Ovary (tissue), 9 donors: ENCODE measurements around the gene RCAN3. TPM values are rescaled to one million over a fixed set of nuclear protein-coding genes. Genes with fewer than 3 reads are reported as not detected.

ENCODE experiments used
- DNase-seq, 5 donors: peaks; one replicate each; pipeline ENCODE4 v3.0.0-alpha.2; 2019 to 2020
- H3K27ac ChIP-seq, 2 donors: fragments of 200-600 bp; one replicate each; pipeline versions ENCODE4 v1.5.1 to v1.8.0; 2019 to 2022
- H3K27me3 ChIP-seq: fragments of 200-600 bp; one replicate; pipeline ENCODE4 v1.8.0; 2022
- H3K36me3 ChIP-seq: fragments of 200-600 bp; sonication (generic); one replicate; pipeline ENCODE4 v1.5.1; 2019
- H3K4me1 ChIP-seq: one replicate; pipeline ENCODE4 v1.8.1; 2013; ENCODE audit warnings: mild to moderate bottlenecking, moderate library complexity; ENCODE audit not compliant: insufficient read depth
- H3K4me3 ChIP-seq: fragments of 200-600 bp; sonication (generic); one replicate; pipeline ENCODE4 v1.5.1; 2017
- H3K9me3 ChIP-seq, 2 donors: fragments of 200-600 bp in 1 of 2; sonication (generic) in 1 of 2; one replicate each; pipeline versions ENCODE4 v1.5.1 to v1.8.1; 2013 to 2019; ENCODE audit warnings: mild to moderate bottlenecking in 1 of 2, moderate library complexity in 1 of 2
- EP300 ChIP-seq: sonication (generic); formaldehyde crosslinking; IDR thresholded peaks from one replicate; pipeline ENCODE4 v1.6.1; 2017; ENCODE audit warnings: antibody characterized with exemption
- POLR2A ChIP-seq: fragments of 450-650 bp; IDR thresholded peaks from one replicate; pipeline ENCODE4 v1.6.1; 2017; ENCODE audit warnings: antibody characterized with exemption, mild to moderate bottlenecking, moderate library complexity
- WGBS, 3 donors: extraction: QIAGEN DNeasy Blood & Tissue Kit in 1 of 3; methylation state at CpG; one replicate each; pipeline versions ENCODE4 v1.1.5 to v1.1.7; 2013 to 2017; 5-methylcytosine and 5-hydroxymethylcytosine counted together
- intact Hi-C, 4 donors: fragments of 100-400 bp; cut with DNase I; formaldehyde crosslinking; loops; one replicate each; pipeline versions ENCODE4 v1.11.0 to v1.15.1; 2022 to 2023
- polyA plus RNA-seq, 2 donors: library from polyadenylated mRNA; stranded (reverse); fragments of 200-250 nt in 1 of 2; fragments of 350-450 nt in 1 of 2; fragmentation: Illumina TruSeq in 1 of 2; extraction: RNeasy Lipid Tissue Mini Kit (QIAGEN cat#74804) in 1 of 2; gene quantifications; one replicate each; pipeline ENCODE4 v1.2.3, GENCODE V29; 2013 to 2014
- total RNA-seq, 7 donors: library from RNA; depleted of rRNA in 2 of 7; stranded (reverse); fragments of >200 nt in 2 of 7; fragmentation: NEBNext Ultra II Directional in 3 of 7; extraction: Animal tissue kit (Norgen Biotek cat#: 25700) in 3 of 7; gene quantifications; one replicate each; pipeline versions ENCODE4 v1.1.0 to v1.2.4, GENCODE V29; 2016 to 2023
- TF ChIP-seq, protein P1 (sequence below), 3 donors: fragments of 450-650 bp in 2 of 3; fragments of 200-600 bp in 1 of 3; IDR thresholded peaks; one replicate each; pipeline versions ENCODE4 v1.5.1 to v1.8.0; 2016 to 2022; ENCODE audit warnings: antibody characterized with exemption in 3 of 3, mild to moderate bottlenecking in 1 of 3
- donor health status: DM: no; HTN: no; CAD: no; lungs with moderate emphysema.
- donor health status: DM: no; HTN: no; CAD: no.
- donor health status: Bipolar disorder and iron deficiency.
- donor health status: DM: yes; HTN: yes; CAD: no.
- donor health status: DM: no; HTN: no; CAD: no.
- donor health status: DM: yes; HTN: yes; CAD: no.

The RCAN3 gene
- total and polyA plus RNA-seq, 9 donors = 0.25 to 12.4 (median 2.1) TPM

DNA sequence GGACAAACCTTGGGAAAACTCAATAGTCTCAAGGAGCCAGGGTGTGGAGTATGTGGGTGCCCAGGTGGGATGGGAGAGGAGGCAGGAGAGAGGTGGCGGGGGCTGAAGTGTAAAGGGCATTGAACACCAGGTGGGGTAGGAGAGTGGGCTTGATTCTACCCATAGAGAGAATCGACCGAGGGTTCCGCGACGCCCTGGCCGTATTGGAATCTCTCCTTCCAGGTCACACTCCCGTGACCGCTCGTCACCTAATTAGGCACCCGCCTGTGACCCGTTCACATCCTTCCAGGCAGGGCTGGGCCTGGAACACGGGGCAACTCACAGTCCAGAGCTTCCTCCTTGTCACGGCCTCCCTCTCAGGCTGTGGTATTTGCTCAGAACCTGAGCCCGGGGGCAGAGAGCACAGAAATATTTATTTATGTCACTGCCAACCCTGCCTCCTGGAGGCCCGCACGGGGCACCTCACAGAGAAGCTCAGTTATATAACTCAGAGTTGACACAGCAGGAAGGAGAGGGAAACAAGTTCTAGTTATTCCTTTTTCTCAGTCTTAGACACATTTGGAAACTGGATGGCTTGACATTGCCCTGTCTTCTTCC, 65.3 kb downstream of the RCAN3 start:
- no peak overlapping the region for H3K27ac ChIP-seq
- intact Hi-C loops = no loop called here
- TF ChIP-seq, protein P1, sequence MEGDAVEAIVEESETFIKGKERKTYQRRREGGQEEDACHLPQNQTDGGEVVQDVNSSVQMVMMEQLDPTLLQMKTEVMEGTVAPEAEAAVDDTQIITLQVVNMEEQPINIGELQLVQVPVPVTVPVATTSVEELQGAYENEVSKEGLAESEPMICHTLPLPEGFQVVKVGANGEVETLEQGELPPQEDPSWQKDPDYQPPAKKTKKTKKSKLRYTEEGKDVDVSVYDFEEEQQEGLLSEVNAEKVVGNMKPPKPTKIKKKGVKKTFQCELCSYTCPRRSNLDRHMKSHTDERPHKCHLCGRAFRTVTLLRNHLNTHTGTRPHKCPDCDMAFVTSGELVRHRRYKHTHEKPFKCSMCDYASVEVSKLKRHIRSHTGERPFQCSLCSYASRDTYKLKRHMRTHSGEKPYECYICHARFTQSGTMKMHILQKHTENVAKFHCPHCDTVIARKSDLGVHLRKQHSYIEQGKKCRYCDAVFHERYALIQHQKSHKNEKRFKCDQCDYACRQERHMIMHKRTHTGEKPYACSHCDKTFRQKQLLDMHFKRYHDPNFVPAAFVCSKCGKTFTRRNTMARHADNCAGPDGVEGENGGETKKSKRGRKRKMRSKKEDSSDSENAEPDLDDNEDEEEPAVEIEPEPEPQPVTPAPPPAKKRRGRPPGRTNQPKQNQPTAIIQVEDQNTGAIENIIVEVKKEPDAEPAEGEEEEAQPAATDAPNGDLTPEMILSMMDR (IDR thresholded peaks at IDR 0.05) = no peak
- no peak for TF ChIP-seq POLR2A
- H3K36me3 ChIP-seq = no peaks in the 10 kb centered on the region
- no peaks in the 10 kb centered on the region for H3K27me3 ChIP-seq
- H3K9me3 ChIP-seq = no peaks in the 10 kb centered on the region
- 52 to 61% (median 56%) methylated on average over 17 of the region's 17 CpGs for WGBS, 3 donors
- DNase-seq = no peak
- H3K4me3 ChIP-seq = no peak overlapping the region
- H3K4me1 ChIP-seq = no peaks in the 10 kb centered on the region

DNA sequence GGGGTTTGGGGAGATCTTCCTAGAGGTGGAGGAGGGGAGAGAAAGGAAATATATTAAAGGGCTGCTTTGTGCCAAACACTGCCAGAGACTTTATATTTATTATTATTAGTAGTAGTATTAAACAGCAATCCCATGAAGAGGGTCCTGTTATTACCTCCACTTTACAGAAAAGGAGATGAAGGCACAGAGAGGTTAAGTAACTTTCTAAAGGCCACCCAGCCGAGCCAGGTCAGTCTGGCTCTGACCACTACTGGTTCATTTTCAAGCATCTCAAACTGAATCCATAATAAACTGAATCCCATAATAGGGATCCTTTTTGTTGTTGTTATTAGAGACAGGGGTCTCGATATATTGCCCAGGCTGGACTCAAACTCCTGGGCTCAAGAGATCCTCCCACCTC, 65.8 kb downstream of the RCAN3 start:
- Histone ChIP-seq H3K36me3 (no peaks in the 10 kb centered on the region), H3K4me1 (no peaks in the 10 kb centered on the region), H3K27ac (no peak overlapping the region), H3K9me3 (no peaks in the 10 kb centered on the region), H3K4me3 (no peak overlapping the region), H3K27me3 (no peaks in the 10 kb centered on the region)
- TF ChIP-seq POLR2A = no peak
- TF ChIP-seq, protein P1 (IDR thresholded peaks at IDR 0.05) = no peak
- 68 to 80% (median 71%) methylated on average over 2 of the region's 2 CpGs for WGBS, 3 donors
- DNase-seq = no peak
- intact Hi-C loops = no loop called here

DNA sequence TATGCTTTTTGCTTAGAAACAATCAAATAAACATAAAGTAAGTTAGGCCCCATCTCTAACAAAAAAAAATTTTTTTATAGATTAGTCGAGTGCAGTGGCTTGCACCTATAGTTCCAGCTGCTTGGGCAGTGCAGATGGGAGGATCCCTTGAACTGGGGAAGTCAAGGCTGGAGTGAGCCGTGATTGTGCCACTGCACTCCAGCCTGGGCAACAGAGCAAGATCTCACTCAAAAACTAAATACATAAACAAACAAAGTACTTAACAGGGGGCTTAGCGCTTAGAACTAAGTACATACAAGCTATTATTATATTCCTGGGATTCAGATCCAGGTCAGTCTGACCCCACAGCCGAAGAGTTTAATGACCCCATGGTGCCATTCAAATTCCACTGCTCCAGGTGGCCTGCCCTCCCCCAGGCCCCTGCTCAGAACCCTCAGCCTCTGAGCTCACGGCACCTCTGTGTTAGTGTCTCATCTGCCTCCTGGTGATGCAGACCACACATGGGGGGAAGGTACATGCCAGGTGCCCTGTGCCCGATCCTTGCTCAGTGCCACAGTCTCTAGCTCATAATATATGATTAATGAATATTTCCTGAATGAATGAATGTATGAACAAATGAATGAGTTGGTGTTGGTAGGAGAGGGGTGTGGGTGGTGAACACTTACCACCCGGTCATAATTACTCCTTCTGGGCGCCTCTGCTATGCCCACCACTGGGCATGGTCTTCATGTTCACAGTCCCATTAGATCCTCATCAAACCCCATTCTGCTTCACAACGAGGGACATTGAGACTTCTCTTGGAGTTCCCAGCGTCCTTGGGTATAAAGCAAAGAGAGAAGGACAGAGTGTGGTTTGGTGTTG, 67.9 kb downstream of the RCAN3 start:
- intact Hi-C loops = no loop called here
- Histone ChIP-seq H3K4me1 (no peaks in the 10 kb centered on the region), H3K27ac (no peak overlapping the region), H3K36me3 (no peaks in the 10 kb centered on the region), H3K27me3 (no peaks in the 10 kb centered on the region), H3K4me3 (no peak overlapping the region), H3K9me3 (no peaks in the 10 kb centered on the region)
- 56 to 65% (median 57%) methylated on average over 10 of the region's 10 CpGs for WGBS, 3 donors
- DNase-seq = no peak
- TF ChIP-seq, protein P1 (IDR thresholded peaks at IDR 0.05) = no peak
- TF ChIP-seq EP300 (no peak), POLR2A (no peak)

DNA sequence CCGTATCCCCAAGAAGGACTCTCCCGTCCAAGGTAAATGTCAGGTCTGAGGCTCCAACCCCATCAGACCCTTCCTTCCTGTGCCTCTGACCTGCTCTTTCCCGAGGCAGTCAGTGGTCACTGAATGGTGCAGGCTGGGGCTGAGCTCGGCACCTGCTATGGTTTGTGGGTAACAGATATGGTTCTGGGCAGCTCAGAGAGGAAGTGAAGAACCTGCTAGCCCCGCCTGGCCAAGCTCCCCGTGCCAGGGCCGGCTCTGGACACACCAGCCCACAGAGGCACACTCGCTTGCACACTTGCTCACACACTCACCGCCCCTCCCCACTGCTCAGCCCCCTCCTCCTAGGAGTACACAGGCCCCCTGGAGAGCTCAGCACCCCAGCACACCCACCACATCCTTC, 69.7 kb downstream of the RCAN3 start:
- H3K27ac ChIP-seq = no peak overlapping the region
- H3K27me3 ChIP-seq = no peaks in the 10 kb centered on the region
- H3K4me3 ChIP-seq = no peak overlapping the region
- 84 to 87% (median 85%) methylated on average over 9 of the region's 9 CpGs for WGBS, 3 donors
- intact Hi-C loops = no loop called here
- no peaks in the 10 kb centered on the region for H3K4me1 ChIP-seq
- no peaks in the 10 kb centered on the region for H3K9me3 ChIP-seq
- DNase-seq = no peak
- no peaks in the 10 kb centered on the region for H3K36me3 ChIP-seq
- TF ChIP-seq POLR2A (no peak), EP300 (no peak)
- TF ChIP-seq, protein P1 (IDR thresholded peaks at IDR 0.05) = no peak
